ENCODE measurements around the gene IFI6.
"Not testable (repeated sequence)": the region's sequence is repeated elsewhere in the genome, so short reads cannot be mapped to it uniquely, and the experiment has no call there.

The IFI6 gene

GRCh38 chr1:27705545-27705944, 33.6 kb upstream of the IFI6 start:
- no peak for TF ChIP-seq CTCF (conservative IDR thresholded peaks at IDR 0.05; ENCODE audit: control insufficient read depth, insufficient read depth, low read depth, low read length)
- H3K4me3 ChIP-seq (ENCODE audit: control insufficient read depth, low read depth, low read length): no peak overlapping the region
- DNase-seq (ENCODE audit: low read depth): no peak

- no peak for TF ChIP-seq CTCF (conservative IDR thresholded peaks at IDR 0.05; ENCODE audit: control insufficient read depth, insufficient read depth, low read depth, low read length)
- no peak for DNase-seq (ENCODE audit: low read depth)
- no peak overlapping the region for H3K4me3 ChIP-seq (ENCODE audit: control insufficient read depth, low read depth, low read length)
These were observed 33.0 kb upstream of the IFI6 start for GRCh38 chr1:27704958-27705357.

- not testable (repeated sequence) for H3K4me3 ChIP-seq (ENCODE audit: control insufficient read depth, low read depth, low read length); DNase-seq (ENCODE audit: low read depth)
These were observed 24.8 kb upstream of the IFI6 start for GRCh38 chr1:27696835-27697234.

- DNase-seq (ENCODE audit: low read depth): no peak
- no peak for TF ChIP-seq CTCF (conservative IDR thresholded peaks at IDR 0.05; ENCODE audit: control insufficient read depth, insufficient read depth, low read depth, low read length)
- no peak overlapping the region for H3K4me3 ChIP-seq (ENCODE audit: control insufficient read depth, low read depth, low read length)
These were observed 18.2 kb upstream of the IFI6 start for GRCh38 chr1:27690183-27690582.

GRCh38 chr1:27689423-27690173, 17.6 kb upstream of the IFI6 start:
- peak; percentile 61 for DNase-seq (ENCODE audit: low read depth)
- no peak for TF ChIP-seq CTCF (conservative IDR thresholded peaks at IDR 0.05; ENCODE audit: control insufficient read depth, insufficient read depth, low read depth, low read length)
- H3K4me3 ChIP-seq (ENCODE audit: control insufficient read depth, low read depth, low read length): no peak overlapping the region

GRCh38 chr1:27687906-27688305, 15.9 kb upstream of the IFI6 start:
- no peak overlapping the region for H3K4me3 ChIP-seq (ENCODE audit: control insufficient read depth, low read depth, low read length)
- no peak for DNase-seq (ENCODE audit: low read depth)
- TF ChIP-seq CTCF (conservative IDR thresholded peaks at IDR 0.05; ENCODE audit: control insufficient read depth, insufficient read depth, low read depth, low read length): no peak

GRCh38 chr1:27686223-27686990, 14.4 kb upstream of the IFI6 start:
- H3K4me3 ChIP-seq (ENCODE audit: control insufficient read depth, low read depth, low read length): no peak overlapping the region
- no peak for DNase-seq (ENCODE audit: low read depth)
- TF ChIP-seq CTCF (conservative IDR thresholded peaks at IDR 0.05; ENCODE audit: control insufficient read depth, insufficient read depth, low read depth, low read length): no peak

Measured in fibroblast of mammary gland (primary cell).